LNCaP clone FGC (cell line): Measurements from ENCODE around the gene ZNF580.

Experiments used
- DNase-seq: peaks from one replicate; pipeline ENCODE4 v3.0.0-alpha.2; 2011; ENCODE audit warnings: low read depth
- H3K4me3 ChIP-seq: 2 replicates; pipeline ENCODE4 v1.5.1; 2011; ENCODE audit warnings: mild to moderate bottlenecking, low read depth, low read length, control low read depth
- CTCF ChIP-seq: IDR thresholded peaks from 2 replicates; pipeline ENCODE4 v1.5.1; 2012; ENCODE audit warnings: mild to moderate bottlenecking; ENCODE audit not compliant: control insufficient read depth, insufficient read depth; ENCODE audit errors: extremely low read depth

ZNF580 gene

GRCh38 chr19:55656988-55657747 is 16.4 kb downstream of the ZNF580 start:
- TF ChIP-seq CTCF = no peak
- DNase-seq = peak; percentile 53
- H3K4me3 ChIP-seq = peak overlapping the region; percentile 90

- no peak overlapping the region for H3K4me3 ChIP-seq
- TF ChIP-seq CTCF = no peak
- no peak for DNase-seq
Measured at GRCh38 chr19:55658846-55659459, 18.2 kb downstream of the ZNF580 start.

GRCh38 chr19:55659822-55660221 is 19.0 kb downstream of the ZNF580 start:
- DNase-seq = no peak
- no peak for TF ChIP-seq CTCF
- H3K4me3 ChIP-seq = no peak overlapping the region

GRCh38 chr19:55660404-55660803 is 19.6 kb downstream of the ZNF580 start:
- no peak for TF ChIP-seq CTCF
- DNase-seq = no peak
- no peak overlapping the region for H3K4me3 ChIP-seq

GRCh38 chr19:55660991-55661390 is 20.2 kb downstream of the ZNF580 start:
- TF ChIP-seq CTCF = no peak
- no peak for DNase-seq

GRCh38 chr19:55661826-55662225 is 21.0 kb downstream of the ZNF580 start:
- DNase-seq = no peak
- no peak for TF ChIP-seq CTCF
- no peak overlapping the region for H3K4me3 ChIP-seq

More at GRCh38 chr19:55660991-55661390, 20.2 kb downstream of the ZNF580 start:
- no peak overlapping the region for H3K4me3 ChIP-seq

- no peak overlapping the region for H3K4me3 ChIP-seq
Measured at GRCh38 chr19:55663846-55664536, 23.2 kb downstream of the ZNF580 start.

More at GRCh38 chr19:55663846-55664536, 23.2 kb downstream of the ZNF580 start:
- TF ChIP-seq CTCF = no peak
- no peak for DNase-seq
